GM21528 (cell line): Measurements from ENCODE around the gene TMEM272.

Experiments
- ATAC-seq: cut with Tn5 transposase; IDR thresholded peaks from one replicate; pipeline ENCODE4 v1.9.1; 2021; ENCODE audit warnings: mild to moderate bottlenecking, moderate library complexity; ENCODE audit not compliant: unreplicated experiment, low FRiP score

Gene TMEM272

GRCh38 chr13:51844862-51845573, at the start of gene TMEM272:
Gene TMEM272 (minus strand): TSS chr13:51845177. CDS start chr13:51838530, 6,647 bp downstream.
- ATAC-seq, result no peak

GRCh38 chr13:51894239-51894638, 49.3 kb upstream of the TMEM272 start:
- ATAC-seq, result no peak

- ATAC-seq, result no peak
These were observed 47.7 kb upstream of the TMEM272 start for GRCh38 chr13:51892657-51893056.

GRCh38 chr13:51887468-51887867, 42.5 kb upstream of the TMEM272 start:
- ATAC-seq, result no peak

- no peak for ATAC-seq
These were observed 40.7 kb upstream of the TMEM272 start for GRCh38 chr13:51885651-51886050.

GRCh38 chr13:51883226-51883600, 38.2 kb upstream of the TMEM272 start:
- ATAC-seq, result no peak

GRCh38 chr13:51882570-51883225, 37.7 kb upstream of the TMEM272 start:
- no peak for ATAC-seq

GRCh38 chr13:51881296-51881695, 36.3 kb upstream of the TMEM272 start:
- no peak for ATAC-seq

GRCh38 chr13:51879133-51879532, 34.2 kb upstream of the TMEM272 start:
- no peak for ATAC-seq

GRCh38 chr13:51874651-51875050, 29.7 kb upstream of the TMEM272 start:
- ATAC-seq, result no peak

GRCh38 chr13:51873837-51874236, 28.9 kb upstream of the TMEM272 start:
- no peak for ATAC-seq

- no peak for ATAC-seq
These were observed 28.3 kb upstream of the TMEM272 start for GRCh38 chr13:51873117-51873798.

GRCh38 chr13:51870616-51871015, 25.6 kb upstream of the TMEM272 start:
- no peak for ATAC-seq

GRCh38 chr13:51869916-51870315, 24.9 kb upstream of the TMEM272 start:
- ATAC-seq, result no peak

GRCh38 chr13:51867062-51867461, 22.1 kb upstream of the TMEM272 start:
- no peak for ATAC-seq

GRCh38 chr13:51865838-51866237, 20.9 kb upstream of the TMEM272 start:
- no peak for ATAC-seq

GRCh38 chr13:51862957-51863356, 18.0 kb upstream of the TMEM272 start:
- no peak for ATAC-seq

- ATAC-seq, result no peak
These were observed 16.8 kb upstream of the TMEM272 start, which contains the start of gene CCDC70 for GRCh38 chr13:51861723-51862300. Gene CCDC70 (plus strand): TSS chr13:51861969. CDS start chr13:51865412, 3,443 bp downstream.

GRCh38 chr13:51858433-51859247, 13.7 kb upstream of the TMEM272 start:
- ATAC-seq, result no peak

- no peak for ATAC-seq
These were observed 12.0 kb upstream of the TMEM272 start for GRCh38 chr13:51856998-51857397.
